EH (cell line): ENCODE results near the gene ZMPSTE24.
A peak's percentile ranks its signal among the peaks of the same experiment; 100 is the strongest.

Source experiments
- DNase-seq: peaks from one replicate; pipeline ENCODE4 v3.0.0-alpha.2; 2015; ENCODE audit warnings: low read depth

Gene ZMPSTE24

GRCh38 chr1:40264354-40264781, 6.3 kb downstream of the ZMPSTE24 start:
- no peak for DNase-seq

- no peak for DNase-seq
These were observed 7.3 kb downstream of the ZMPSTE24 start for GRCh38 chr1:40265298-40265697.

- DNase-seq = no peak
These were observed 7.9 kb downstream of the ZMPSTE24 start for GRCh38 chr1:40265919-40266318.

GRCh38 chr1:40266786-40267535, 8.9 kb downstream of the ZMPSTE24 start:
- no peak for DNase-seq

GRCh38 chr1:40267767-40268187, 9.7 kb downstream of the ZMPSTE24 start:
- peak; percentile 93 for DNase-seq

- DNase-seq = no peak
These were observed 10.2 kb downstream of the ZMPSTE24 start for GRCh38 chr1:40268211-40268610.

GRCh38 chr1:40270152-40270834, 12.3 kb downstream of the ZMPSTE24 start:
- DNase-seq = peak; percentile 53

- DNase-seq = no peak
These were observed 14.7 kb downstream of the ZMPSTE24 start for GRCh38 chr1:40272653-40273213.

GRCh38 chr1:40273547-40274166, 15.6 kb downstream of the ZMPSTE24 start:
- DNase-seq = no peak

GRCh38 chr1:40274331-40274730, 16.3 kb downstream of the ZMPSTE24 start:
- DNase-seq = no peak

- DNase-seq = no peak
These were observed 18.1 kb downstream of the ZMPSTE24 start for GRCh38 chr1:40276122-40276521.

GRCh38 chr1:40281853-40282252, 23.8 kb downstream of the ZMPSTE24 start:
- no peak for DNase-seq

GRCh38 chr1:40291293-40291692, 33.3 kb downstream of the ZMPSTE24 start:
- DNase-seq = no peak

GRCh38 chr1:40299366-40300248, 41.6 kb downstream of the ZMPSTE24 start:
- no peak for DNase-seq

GRCh38 chr1:40300249-40300567, 42.2 kb downstream of the ZMPSTE24 start:
- DNase-seq = no peak

GRCh38 chr1:40300651-40301050, 42.6 kb downstream of the ZMPSTE24 start:
- no peak for DNase-seq

- no peak for DNase-seq
These were observed 43.0 kb downstream of the ZMPSTE24 start for GRCh38 chr1:40301066-40301465.

GRCh38 chr1:40301541-40302299, 43.7 kb downstream of the ZMPSTE24 start:
- no peak for DNase-seq

GRCh38 chr1:40302475-40302874, 44.4 kb downstream of the ZMPSTE24 start:
- DNase-seq = no peak

- no peak for DNase-seq
These were observed 45.2 kb downstream of the ZMPSTE24 start for GRCh38 chr1:40303051-40303771.
